ENCODE measurements around the gene CAMTA1.

DNA sequence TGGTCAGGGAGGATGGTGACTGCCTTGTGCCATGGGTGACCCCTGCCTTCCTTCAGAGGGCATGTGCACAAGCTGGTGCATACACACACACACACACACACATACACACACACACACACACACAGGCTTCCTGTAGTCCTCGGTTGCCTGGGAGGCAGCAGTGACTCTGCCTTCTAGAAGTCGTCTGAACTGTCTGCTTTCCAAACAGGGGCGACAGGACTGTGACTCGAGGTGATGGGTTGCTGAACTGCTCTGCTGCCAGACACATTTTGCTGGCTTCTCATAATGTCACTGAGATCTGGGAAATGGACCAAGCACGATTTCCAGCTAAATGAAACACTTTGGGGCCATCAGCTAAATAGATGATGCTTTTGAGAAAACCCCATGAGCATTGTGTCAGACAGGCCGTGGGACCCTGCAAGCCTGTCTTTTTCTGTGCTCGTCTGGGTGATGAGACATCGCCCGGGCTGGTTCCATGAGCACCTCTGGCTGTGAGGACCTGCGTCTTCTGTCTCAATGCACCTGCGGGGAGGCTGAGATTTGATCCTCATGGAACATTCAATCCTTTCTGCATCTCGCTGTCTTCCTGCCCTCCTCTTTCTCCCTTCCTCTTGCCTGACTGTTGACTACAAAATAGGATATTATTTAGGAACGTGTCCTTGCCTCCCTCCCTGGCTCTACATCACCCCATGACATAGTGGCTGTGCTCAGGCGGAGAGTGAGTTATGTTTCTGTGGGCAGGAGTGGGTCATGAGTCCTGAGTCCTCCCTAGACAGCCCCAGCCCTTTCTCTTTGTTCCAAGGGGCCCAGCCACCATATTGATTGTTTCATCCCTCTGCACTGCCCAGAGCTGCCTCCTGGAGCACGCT lies 436.8 kb downstream of the CAMTA1 start:
- TF ChIP-seq ELF4 (IDR thresholded peaks at IDR 0.05) (no peak), ARNT (IDR thresholded peaks at IDR 0.05) (no peak), BHLHE40 (IDR thresholded peaks at IDR 0.05; ENCODE audit: borderline replicate concordance) (no peak), FOXK2 (IDR thresholded peaks at IDR 0.05) (no peak)
